Measurements from ENCODE around the gene LPP. TPM values are rescaled to one million over a fixed set of nuclear protein-coding genes. Genes with fewer than 3 reads are reported as not detected.

Gene LPP
- total and polyA plus RNA-seq, 9 of the 15 experiments (the other 6 are each of a cell fraction or from before 2014, with no cell fraction given) = 0.07 to 0.18 TPM; not detected in 7

DNA sequence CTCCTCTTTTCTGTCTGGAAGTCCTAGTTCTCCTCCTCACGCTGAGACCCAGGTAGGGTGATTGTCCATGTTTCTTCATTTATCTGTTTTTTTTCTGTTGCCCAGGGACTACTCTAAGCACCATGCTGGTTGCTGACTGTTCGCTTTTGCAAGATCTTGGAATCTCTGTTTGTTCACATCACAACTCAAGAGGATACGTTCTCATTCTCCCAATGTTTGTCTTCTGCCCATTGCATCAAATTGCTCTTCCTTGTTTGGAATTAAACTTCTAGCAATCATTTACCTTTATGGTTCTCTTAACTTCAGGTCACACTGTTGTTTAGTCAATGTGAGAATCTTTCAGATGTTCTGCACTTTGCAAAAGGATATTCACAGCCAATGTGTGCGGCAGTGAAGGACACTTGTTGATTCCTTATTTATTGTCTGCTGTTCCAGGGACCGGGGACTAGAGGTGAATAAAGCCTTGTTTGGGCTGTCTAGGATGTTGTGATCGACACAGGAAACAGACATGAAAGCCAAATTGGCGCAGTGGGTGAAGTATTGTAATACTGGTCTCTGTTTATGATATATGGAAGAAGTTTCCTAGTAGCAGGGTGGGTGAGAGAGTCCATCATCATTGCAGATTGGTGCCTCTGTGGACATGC, 24.5 kb downstream of the LPP start:
- CTCF ChIA-PET (ENCODE audit: low intra/inter-chr PET ratio) = no interaction called here
- Histone ChIP-seq H2AFZ (ENCODE audit: low read depth, low read length) (no peak overlapping the region), H3K27me3 (ENCODE audit: control insufficient read depth in 2 of 2, insufficient read depth in 2 of 2, low read length in 2 of 2) (0 out of 5 replicates have a peak, but pooled peaks cover 0 to 5% of the 10 kb centered on the region in 2 experiments), H3K9me1 (ENCODE audit: control insufficient read depth, insufficient read depth, low read length) (no peaks in the 10 kb centered on the region), H3K79me2 (ENCODE audit: control insufficient read depth, insufficient read depth, low read length) (no peaks in the 10 kb centered on the region), H4K20me1 (replicated peaks; ENCODE audit: control insufficient read depth, insufficient read depth, low read length) (no peaks in the 10 kb centered on the region), H3K27ac (ENCODE audit: extremely low read depth, low read depth, low read length) (no peak overlapping the region), H3K4me3 (no peak overlapping the region), H3K9me3 (replicated peaks; ENCODE audit: control insufficient read depth, insufficient read depth, low read depth, low read length) (no peaks in the 10 kb centered on the region), H3K4me1 (replicated peaks in 1 of 2; ENCODE audit: control insufficient read depth in 2 of 2, insufficient read depth in 2 of 2, low read length in 2 of 2) (no peaks in the 10 kb centered on the region), H3K36me3 (ENCODE audit: control insufficient read depth, insufficient read depth, low read length) (no peaks in the 10 kb centered on the region), H3K9ac (ENCODE audit: insufficient read depth in 1 of 2, low read depth in 2 of 2, low read length in 2 of 2) (no peak overlapping the region), H3K4me2 (ENCODE audit: insufficient read depth, low read length) (no peak overlapping the region)
- FAIRE-seq = no peak
- WGBS (ENCODE audit: insufficient coverage, low coverage, missing lambda C conversion rate) = 3% methylated on average over 7 of the region's 7 CpGs
- no peak for ATAC-seq
- no peak for TF ChIP-seq HNRNPH1 (optimal IDR thresholded peaks at IDR 0.05; ENCODE audit: low read depth, low read length)
- no peak for TF ChIP-seq C11orf30 (IDR thresholded peaks at IDR 0.05; ENCODE audit: low read depth)
- TF ChIP-seq, protein P1, sequence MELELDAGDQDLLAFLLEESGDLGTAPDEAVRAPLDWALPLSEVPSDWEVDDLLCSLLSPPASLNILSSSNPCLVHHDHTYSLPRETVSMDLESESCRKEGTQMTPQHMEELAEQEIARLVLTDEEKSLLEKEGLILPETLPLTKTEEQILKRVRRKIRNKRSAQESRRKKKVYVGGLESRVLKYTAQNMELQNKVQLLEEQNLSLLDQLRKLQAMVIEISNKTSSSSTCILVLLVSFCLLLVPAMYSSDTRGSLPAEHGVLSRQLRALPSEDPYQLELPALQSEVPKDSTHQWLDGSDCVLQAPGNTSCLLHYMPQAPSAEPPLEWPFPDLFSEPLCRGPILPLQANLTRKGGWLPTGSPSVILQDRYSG (tag; conservative IDR thresholded peaks at IDR 0.05; ENCODE audit: low read depth) = no peak
- TF ChIP-seq ZNF23 (CRISPR knock-in tag; IDR thresholded peaks at IDR 0.05) = no peak
- TF ChIP-seq, protein P2, sequence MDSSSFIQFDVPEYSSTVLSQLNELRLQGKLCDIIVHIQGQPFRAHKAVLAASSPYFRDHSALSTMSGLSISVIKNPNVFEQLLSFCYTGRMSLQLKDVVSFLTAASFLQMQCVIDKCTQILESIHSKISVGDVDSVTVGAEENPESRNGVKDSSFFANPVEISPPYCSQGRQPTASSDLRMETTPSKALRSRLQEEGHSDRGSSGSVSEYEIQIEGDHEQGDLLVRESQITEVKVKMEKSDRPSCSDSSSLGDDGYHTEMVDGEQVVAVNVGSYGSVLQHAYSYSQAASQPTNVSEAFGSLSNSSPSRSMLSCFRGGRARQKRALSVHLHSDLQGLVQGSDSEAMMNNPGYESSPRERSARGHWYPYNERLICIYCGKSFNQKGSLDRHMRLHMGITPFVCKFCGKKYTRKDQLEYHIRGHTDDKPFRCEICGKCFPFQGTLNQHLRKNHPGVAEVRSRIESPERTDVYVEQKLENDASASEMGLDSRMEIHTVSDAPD (CRISPR knock-in tag; IDR thresholded peaks at IDR 0.05) = no peak
- no TSS peak for BruUV-seq (replicated peaks)
- intact Hi-C loops (cut with micrococcal nuclease) = no loop called here
- DNase-seq (ENCODE audit: extremely low read depth in 1 of 4, low spot score in 3 of 4) = no peak
- in situ Hi-C loops (cut with MboI) = no loop called here
- POLR2A ChIA-PET = no interaction called here

Measured in K562 (cell line).